NCI-H345 treated with DMSO at 0.1 percent for 48 hours (cell line): Measurements from ENCODE around the gene ERGIC3.
A peak's percentile ranks its signal among the peaks of the same experiment; 100 is the strongest.

Experiments
- DNase-seq: peaks from one replicate; lab custom pipeline; 2025; ENCODE audit not compliant: unreplicated experiment; lab: John Stamatoyannopoulos, UW

ERGIC3 gene

DNA sequence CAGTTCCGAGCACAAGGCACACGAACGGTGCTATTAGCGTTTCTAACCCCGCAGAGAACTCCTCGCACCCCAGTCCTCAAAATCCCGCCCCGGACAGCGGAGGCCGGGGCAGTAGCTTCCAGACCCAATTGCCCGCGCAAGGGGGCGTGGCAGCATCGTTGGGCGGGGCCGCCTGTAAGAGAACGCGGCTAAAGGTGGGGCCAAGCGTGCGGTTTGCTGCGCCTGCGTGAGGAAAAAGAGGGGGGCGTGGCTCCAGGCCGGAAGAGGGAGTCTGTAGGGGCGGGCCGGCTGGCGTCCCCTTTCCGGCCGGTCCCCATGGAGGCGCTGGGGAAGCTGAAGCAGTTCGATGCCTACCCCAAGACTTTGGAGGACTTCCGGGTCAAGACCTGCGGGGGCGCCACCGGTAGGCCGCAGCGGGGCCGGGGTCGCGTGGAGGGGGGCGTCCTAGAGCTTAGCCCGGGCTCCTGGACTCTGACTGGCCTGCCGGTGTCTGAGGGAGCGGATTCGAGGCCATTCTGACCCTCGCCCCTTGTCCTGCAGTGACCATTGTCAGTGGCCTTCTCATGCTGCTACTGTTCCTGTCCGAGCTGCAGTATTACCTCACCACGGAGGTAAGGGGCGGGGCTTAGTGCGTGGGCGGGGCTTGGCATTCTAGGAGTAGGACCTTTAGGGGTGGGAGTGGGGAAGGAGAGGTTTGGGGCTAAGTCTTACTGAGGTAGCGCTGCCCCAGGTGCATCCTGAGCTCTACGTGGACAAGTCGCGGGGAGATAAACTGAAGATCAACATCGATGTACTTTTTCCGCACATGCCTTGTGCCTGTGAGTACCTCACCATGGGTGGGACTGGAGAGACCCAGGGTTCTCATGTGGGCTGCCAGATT lies at the start of gene ERGIC3:
Gene ERGIC3 (plus strand): TSS at position 296 of the 880 bp plus-strand sequence. CDS start 20 bp downstream, at position 316.
- DNase-seq: peak; percentile 99

DNA sequence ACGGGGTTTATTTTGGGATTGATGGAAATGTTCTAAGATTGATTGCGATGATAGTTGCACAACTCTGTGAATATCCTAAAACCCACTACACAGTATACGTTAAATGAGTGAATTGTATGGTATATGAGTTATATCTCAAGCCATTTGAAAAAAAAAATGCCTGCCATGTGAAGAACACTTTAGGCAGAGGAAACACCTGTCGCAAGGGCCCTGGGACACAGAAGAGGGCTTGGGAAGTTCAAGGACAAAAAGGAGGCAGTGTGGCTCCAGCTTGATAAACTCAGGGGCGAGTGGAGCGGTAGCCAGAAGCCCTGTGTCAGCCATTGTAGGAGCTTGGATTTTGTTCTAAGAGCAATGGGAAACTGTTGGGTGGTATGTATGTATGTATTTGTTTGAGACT lies 49.5 kb upstream of the ERGIC3 start:
- no peak for DNase-seq

DNA sequence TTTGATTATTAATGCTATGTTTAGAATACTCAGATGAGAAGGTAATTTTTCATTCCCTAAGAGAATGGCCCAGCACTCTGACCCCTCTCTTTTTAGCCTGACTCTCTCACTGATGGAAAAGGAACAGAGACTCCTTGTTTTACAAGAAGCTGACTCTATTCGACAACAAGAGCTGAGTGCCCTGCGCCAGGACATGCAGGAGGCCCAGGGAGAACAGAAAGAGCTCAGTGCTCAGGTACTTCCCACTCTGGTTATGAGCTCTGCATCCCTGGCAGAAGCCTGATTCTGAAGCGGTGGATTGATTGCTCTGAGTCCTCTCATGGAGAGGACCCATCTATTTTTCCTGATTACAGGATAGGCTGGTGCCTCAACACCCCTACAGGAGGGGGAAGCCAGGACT lies 45.4 kb upstream of the ERGIC3 start:
- DNase-seq: no peak

DNA sequence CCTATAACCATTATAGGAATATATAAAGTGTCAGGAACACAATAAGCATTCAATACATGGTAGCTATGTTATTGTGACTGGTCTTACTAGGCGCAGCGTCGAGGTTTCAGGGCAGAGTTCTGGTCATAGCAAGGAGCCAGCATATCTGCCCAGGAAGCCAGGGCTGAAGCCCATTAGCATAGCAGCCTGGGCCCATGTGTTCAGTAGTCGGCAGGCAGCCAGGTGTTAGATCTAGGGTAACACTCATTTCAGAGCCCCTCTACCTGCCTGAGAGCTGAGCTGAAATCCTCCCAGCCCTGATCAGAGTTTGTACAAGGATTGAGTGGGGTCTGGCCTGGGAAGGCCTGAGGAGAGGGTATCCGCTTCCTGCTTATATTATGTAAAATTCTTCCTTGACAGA lies 44.6 kb upstream of the ERGIC3 start:
- no peak for DNase-seq

DNA sequence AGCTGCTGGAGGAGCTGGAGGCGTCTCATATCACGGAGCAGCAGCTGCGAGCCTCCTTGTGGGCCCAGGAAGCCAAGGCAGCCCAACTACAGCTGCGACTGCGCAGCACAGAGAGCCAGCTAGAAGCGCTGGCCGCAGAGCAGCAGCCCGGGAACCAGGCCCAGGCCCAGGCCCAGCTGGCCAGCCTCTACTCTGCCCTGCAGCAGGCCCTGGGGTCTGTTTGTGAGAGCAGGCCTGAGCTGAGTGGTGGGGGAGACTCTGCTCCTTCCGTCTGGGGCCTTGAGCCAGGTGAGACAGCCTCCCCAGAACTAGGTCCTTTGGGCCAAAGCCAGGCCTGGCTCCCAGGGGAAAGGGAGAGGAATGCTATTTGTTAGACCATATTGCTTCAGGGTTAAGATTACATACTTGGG lies 44.1 kb upstream of the ERGIC3 start:
- DNase-seq: no peak

DNA sequence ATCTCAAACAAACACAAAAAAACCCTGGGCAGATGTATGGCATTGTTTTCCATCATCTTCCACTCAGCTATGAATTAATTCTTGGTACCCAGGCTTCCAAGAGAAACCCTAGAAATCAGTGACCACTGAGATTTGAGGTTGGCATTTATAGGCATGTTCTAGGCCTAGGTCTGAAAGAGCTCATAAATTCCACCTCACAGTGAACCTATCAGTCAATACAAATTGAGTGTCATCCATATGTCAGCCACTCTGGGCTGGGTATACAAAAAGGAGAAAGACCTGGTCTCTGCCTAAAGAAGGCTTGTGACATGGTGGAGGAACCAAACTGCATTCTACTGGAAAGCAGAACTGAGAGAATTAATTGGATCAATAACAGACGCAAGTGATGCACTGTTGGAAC lies 42.6 kb upstream of the ERGIC3 start:
- DNase-seq: no peak

DNA sequence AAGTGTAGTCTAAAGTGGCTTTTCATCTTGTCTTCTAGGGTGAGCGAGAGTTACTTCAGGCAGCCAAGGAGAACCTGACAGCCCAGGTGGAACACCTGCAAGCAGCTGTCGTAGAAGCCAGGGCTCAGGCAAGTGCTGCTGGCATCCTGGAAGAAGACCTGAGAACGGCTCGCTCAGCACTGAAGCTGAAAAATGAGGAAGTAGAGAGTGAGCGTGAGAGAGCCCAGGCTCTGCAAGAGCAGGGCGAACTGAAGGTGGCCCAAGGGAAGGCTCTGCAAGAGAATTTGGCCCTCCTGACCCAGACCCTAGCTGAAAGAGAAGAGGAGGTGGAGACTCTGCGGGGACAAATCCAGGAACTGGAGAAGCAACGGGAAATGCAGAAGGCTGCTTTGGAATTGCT lies 39.5 kb upstream of the ERGIC3 start:
- DNase-seq: no peak

DNA sequence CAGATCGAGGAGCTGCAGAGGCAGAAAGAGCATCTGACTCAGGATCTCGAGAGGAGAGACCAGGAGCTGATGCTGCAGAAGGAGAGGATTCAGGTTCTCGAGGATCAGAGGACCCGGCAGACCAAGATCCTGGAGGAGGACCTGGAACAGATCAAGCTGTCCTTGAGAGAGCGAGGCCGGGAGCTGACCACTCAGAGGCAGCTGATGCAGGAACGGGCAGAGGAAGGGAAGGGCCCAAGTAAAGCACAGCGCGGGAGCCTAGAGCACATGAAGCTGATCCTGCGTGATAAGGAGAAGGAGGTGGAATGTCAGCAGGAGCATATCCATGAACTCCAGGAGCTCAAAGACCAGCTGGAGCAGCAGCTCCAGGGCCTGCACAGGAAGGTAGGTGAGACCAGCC lies 38.6 kb upstream of the ERGIC3 start:
- no peak for DNase-seq

DNA sequence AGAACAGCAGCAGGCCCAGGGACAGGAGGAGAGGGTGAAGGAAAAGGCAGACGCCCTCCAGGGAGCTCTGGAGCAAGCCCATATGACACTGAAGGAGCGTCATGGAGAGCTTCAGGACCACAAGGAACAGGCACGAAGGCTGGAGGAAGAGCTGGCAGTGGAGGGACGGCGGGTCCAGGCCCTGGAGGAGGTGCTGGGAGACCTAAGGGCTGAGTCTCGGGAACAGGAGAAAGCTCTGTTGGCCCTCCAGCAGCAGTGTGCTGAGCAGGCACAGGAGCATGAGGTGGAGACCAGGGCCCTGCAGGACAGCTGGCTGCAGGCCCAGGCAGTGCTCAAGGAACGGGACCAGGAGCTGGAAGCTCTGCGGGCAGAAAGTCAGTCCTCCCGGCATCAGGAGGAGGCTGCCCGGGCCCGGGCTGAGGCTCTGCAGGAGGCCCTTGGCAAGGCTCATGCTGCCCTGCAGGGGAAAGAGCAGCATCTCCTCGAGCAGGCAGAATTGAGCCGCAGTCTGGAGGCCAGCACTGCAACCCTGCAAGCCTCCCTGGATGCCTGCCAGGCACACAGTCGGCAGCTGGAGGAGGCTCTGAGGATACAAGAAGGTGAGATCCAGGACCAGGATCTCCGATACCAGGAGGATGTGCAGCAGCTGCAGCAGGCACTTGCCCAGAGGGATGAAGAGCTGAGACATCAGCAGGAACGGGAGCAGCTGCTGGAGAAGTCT lies 37.9 kb upstream of the ERGIC3 start:
- DNase-seq: no peak

DNA sequence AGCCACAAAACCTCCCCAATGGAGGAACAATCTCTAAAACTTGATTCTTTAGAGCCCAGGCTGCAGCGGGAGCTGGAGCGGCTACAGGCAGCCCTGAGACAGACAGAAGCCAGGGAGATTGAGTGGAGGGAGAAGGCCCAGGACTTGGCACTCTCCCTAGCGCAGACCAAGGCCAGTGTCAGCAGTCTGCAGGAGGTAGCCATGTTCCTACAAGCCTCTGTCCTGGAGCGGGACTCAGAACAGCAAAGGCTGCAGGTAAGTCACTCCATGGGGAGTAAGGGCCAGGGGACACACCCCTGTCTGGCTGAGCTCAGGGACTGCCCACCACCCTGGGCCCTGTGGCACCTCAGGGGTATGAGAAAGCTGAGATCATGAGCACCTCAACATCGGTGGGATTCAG lies 37.1 kb upstream of the ERGIC3 start:
- no peak for DNase-seq

DNA sequence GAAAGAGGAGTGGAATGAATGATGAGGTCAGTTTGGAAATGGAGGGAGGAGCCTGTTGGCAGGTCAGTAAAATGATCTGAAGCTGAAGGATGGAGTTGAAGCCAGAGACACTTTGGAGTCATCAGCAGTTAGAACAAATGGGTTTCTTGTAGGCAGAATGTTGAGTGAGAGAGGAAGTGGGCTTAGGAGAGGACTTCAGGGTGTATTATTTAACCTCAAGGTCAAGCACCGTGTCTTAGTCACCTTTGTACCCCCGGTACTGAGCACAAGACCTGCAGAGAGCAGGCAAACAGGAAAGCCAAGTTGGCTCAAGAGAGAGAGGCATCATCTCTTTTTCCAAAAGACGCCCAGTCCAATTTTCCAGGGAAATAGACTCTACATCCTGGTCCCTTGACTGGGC lies 35.7 kb upstream of the ERGIC3 start:
- no peak for DNase-seq

DNA sequence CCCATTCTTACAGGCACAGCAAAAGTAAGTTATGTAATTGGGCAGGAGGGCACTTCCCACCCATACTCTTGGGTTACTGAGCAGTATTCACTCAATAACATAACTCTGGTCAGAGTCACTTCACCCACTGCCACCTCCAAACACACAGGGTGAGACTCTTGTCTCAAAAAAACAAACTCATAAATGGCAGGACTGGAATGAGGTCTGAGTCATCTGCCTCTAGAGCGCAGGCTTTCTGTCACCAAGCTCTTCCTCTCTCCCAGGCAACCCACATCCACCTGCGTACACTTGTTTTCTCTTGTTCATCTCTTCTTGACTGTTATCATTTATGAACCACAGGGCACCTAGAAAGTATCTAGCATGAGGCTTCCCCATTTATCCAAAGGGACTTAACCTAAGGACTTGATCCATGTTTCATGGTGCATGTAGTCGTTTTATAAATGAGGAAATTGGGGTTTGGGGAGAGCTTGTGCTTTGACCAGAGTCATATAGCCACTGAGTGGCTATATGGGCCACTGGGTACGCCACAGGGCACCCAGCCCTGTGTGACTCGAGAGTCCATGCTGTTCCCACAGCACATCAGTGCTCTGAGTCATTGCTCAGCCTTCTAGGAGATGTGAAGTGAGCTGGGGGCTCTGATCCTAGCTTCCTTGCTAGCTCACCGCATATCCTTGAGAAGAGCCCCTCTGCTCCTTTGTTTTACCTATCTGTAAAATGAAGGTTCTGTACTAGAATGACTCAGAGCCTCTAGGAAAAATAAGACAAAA lies 34.8 kb upstream of the ERGIC3 start:
- no peak for DNase-seq

DNA sequence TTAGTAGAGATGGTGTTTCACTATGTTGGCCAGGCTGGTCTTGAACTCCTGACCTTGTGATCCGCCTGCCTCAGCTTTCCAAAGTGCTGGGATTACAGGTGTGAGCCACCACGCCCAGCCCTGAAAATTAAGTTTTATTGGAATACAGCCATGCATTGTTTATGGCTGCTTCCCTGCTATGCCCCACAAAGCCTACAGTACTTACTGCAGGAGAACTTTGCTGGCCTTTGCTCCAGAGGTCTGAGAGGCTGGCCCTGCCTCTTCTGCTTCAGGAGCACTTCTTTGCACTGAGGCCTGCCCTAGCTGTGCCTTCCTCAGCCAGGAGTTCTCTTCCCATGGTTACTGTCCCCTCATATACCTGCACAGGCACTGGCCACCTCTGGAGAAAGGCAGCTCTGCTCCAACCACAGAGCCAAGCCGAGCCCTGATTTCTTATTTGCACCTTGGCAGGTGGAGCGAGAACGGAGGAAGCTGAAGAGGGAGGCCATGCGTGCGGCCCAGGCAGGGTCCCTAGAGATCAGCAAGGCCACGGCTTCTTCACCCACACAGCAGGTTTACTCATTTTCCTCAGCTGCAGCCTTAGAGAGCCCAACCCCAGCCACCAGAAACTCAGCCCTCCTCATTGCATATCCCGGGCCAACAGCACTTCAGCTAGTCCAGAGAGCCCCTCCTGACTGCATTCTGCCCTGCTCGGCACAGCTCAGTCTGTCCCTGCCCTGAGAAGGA lies 33.2 kb upstream of the ERGIC3 start:
- no peak for DNase-seq

DNA sequence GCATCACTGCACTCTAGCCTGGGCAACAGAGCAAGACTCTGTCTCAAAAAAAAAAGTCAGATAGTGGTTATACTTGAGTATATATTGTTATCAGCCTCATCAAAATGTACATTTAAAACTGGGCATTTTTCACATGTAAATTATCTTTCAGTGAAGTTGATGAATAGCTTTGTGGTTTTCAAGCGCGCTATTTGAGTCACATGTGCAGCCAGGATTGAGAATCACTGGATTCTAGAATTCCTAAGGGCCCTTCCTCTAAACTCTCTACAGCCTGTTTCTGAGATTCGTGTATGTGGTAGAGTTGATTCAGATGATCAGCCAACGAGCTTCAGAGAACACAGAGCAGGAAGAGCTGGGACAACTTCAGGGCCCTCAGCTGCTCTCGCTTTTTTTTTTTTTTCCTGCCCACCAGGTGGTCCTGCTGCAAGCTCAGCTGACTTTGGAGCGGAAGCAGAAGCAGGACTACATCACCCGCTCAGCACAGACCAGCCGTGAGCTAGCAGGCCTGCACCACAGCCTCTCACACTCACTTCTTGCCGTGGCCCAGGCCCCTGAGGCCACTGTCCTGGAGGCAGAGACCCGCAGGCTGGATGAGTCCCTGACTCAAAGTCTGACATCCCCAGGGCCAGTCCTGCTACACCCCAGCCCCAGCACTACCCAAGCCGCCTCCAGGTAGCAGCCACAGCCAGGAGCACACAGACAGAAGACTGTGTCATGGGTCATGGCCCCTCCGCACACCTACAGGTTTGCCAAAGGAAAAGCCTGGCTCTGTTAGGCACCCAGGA lies 30.7 kb upstream of the ERGIC3 start:
- no peak for DNase-seq

DNA sequence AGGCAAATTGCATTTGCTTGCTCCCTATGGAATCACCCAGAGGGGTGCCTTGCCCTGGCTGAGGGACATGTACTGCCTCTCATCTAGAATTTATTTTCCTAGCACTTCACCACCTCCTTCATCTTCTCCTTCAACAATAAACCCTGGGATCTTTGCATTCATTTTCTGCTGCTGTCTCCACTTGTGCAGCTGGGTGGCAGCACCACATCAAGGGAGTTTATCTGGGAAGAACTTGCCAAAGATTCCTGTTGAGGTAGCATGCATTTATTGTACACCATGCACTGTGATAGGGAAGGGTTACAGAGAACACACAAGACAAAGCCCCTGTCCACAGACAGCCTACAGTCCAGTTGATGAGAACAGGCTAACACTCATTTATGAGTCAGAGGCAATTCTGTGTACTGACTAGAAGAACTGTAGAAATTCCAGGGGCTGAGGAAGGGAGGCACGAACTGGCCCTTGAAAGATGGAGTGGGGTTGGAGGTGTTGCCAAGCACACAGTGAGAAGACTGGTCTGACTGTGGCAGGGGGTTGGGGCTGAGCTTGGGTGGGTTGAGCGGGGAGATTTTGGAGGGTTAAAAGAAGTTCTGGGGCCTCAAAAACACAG lies 30.0 kb upstream of the ERGIC3 start:
- DNase-seq: no peak

DNA sequence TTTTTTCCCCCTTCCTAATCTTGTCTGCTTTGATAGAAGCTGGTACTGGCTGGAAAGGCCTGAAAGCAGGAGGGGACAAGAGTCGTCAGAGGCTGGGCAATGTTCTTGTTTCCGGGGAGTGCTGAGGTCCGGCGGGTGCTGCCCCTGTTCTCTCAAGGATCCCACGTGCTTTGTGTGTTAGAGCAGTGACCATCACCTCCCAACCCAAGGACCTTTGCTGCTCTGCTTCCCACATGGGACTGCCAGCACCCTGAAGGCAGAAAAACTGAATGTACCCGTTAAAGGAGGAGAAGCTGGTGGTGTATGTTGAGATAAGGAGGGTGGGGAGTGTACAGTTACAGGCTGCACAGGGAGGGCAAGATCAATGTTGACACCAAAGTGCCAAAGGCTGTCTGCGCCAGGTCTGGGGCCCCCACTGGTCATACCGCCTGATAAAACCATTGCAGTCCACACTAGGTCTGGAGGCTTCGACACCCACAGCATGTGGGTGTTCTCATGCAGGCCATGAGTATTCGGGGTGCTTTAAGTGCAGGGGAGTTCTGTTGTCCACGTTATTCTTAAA lies 27.4 kb upstream of the ERGIC3 start:
- DNase-seq: no peak

DNA sequence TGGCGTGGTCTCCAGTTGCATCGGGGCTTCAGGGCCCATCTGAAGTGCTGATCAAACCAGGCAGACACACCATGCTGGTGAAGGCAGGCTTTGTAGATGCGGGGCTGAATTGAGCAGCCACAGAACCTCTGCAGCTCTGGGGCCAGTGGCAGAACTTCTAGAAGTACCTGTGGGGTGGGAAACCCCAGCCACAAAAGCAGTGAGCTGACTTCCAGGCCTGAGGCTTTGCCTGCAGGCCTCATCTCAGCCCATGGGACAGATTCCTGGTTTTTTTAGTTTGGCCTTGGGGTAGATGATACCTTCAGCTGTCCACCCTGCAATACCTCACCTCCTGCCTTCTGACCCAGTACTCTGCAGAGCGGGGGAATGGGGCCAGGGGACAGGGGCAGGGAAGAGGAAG lies 26.5 kb upstream of the ERGIC3 start:
- no peak for DNase-seq

DNA sequence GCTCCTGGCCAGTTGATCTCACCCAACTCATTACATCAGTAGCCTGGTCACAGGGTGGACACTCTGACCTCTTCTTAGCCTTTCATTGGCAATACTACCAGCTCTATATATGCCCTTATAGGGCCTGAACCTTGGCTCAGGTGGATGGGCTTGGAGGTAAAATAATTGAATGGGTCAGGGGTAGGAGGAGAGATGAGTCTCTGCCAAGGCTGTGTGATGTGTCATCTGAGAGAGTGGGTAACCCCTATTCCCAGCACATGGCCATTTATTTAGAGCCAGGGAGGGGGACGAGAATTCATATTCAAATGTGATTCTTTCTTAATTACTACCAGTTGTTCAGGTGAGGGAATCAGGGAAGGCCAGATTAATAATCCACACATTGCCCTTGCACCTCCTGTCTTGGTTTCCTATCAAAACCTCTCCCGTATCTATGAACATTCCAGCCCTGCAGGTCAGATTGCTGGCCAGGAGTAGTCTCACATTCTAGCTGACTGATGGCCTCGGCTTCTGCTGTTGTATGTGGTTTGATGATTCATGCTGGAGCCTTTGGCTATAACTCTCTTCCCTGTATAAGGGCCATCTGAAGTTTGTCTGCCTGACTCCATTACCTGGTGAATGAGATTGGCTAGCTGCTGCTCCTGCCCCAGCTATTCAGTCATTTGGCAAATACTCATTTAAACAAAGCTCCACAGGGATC lies 25.8 kb upstream of the ERGIC3 start:
- no peak for DNase-seq

DNA sequence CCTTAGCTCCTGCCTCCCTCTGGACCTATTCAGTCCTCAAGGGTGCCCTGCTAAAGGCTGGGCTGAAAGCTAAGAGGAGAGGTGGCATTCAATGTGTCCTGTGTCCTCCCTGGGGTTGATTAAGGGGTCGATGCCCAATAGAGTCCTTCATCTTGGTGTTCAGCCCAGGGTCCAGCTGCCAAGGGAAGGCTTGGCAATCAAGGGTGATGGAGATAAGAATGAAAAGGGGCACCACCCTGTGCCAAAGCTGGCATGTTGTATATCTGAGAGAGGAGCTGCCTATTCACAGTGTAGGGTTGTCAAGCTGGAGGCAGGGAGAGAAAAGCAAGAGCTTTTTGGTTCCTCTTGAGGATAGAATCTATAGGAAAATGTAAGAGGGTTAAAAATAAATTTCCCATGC lies 24.8 kb upstream of the ERGIC3 start:
- no peak for DNase-seq
